GM19372 (cell line): ENCODE results near the gene TAF11L13.

Experiments
- ATAC-seq: cut with Tn5 transposase; IDR thresholded peaks from one replicate; pipeline ENCODE4 v1.9.1; 2021; ENCODE audit warnings: mild to moderate bottlenecking, low read depth, moderate library complexity; ENCODE audit not compliant: unreplicated experiment

TAF11L13 gene

DNA sequence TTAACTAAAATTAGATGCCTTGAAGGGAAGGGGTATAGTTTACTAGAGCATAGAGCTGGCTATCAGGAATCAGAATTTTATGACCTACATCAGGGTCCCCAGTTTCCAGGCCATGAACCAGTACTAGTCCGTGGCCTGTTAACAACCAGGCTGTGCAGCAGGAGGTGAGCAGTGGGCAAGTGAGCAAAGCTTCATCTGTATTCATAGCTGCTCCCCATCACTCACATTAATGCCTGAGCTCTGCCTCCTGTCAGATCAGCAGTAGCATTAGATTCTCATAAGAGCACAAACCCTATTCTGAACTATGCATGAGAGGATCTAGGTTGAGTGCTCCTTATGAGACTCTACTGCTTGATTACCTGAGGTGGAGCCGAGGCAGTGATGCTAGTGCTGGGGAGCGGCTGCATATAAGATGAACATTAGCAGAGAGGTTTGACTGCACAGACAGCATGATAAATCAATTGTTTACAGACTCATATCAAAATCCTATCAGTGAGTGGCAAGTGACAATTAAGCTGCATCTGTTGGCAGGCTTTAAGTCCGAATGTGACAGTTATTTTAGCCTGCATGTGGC, 47.0 kb downstream of the TAF11L13 start:
- no peak for ATAC-seq

- no peak for ATAC-seq
Observed at GRCh38 chr5:17679597-17680203, 47.8 kb downstream of the TAF11L13 start.

GRCh38 chr5:17680737-17681136, 48.8 kb downstream of the TAF11L13 start:
- no peak for ATAC-seq
